ENCODE measurements around the gene TMEM169.

The TMEM169 gene

DNA sequence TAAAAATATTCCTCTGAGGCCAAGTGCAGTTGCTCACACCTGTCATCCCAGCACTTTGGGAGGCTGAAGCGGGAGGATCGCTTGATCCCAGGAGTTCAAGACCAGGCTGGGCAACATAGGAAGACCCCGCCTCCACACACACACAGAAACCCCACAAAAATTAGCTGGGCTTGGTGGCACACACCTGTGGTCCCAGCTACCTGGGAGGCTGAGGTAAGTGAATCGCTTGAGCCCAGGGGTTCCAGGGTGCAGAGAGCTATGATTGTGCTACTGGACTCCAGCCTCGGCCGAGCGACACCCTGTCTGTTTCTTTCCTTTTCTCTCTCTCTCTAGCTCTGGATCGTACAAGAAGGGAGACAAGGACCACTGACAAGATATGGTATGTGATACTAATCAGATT lies 25.6 kb downstream of the TMEM169 start:
- DNase-seq = no peak

DNA sequence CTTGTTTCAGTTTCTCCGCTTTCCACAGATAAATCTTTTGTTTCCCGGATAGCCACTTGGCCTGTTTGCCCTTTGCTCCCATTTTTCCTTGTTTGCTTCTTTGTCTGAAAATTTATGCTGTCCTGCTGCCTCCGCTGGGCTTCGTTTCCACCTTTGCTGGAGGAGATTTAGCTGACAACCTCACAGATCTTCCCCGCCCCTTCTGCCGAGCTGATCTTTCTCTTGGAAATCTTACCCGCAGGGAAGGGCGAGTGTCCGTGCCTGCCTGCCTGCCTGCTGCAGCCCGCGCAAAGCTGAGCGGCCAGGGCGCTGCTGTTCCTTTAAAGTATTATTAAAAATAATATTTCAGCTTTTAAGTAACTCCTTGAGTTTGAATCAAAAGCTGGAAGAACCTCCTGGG lies 26.0 kb downstream of the TMEM169 start:
- DNase-seq = no peak

DNA sequence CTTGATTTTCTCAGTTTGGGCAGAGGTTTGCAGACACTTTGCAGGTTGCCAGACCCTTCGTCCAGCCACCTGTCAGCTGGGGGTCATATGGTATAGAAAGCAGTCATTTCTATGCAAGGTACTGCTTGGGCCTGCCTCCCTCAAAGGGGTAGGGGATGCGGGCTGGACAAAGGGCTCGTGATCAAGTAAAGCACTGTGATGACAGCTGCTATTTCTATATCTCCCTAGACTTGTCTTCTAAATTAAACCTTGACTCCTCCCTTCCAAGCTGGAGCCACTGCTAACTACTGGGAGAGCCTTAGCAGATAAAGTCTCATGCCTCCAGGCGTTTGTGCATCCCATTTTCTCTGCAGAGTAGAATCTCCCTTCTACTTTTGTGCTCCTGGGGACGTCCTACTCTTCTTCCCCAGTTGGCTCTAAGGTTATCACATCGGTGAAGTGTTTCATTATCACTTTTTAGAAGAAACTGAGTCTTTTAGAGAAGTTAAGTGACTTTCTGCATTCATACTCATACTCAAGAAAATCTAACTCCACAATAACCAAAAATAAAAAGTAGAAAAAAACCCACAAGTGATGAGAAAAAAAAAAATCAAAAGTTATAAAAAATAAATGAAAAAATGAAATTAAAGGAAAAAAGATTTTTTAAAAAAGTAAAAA lies 26.7 kb downstream of the TMEM169 start:
- no peak for DNase-seq

DNA sequence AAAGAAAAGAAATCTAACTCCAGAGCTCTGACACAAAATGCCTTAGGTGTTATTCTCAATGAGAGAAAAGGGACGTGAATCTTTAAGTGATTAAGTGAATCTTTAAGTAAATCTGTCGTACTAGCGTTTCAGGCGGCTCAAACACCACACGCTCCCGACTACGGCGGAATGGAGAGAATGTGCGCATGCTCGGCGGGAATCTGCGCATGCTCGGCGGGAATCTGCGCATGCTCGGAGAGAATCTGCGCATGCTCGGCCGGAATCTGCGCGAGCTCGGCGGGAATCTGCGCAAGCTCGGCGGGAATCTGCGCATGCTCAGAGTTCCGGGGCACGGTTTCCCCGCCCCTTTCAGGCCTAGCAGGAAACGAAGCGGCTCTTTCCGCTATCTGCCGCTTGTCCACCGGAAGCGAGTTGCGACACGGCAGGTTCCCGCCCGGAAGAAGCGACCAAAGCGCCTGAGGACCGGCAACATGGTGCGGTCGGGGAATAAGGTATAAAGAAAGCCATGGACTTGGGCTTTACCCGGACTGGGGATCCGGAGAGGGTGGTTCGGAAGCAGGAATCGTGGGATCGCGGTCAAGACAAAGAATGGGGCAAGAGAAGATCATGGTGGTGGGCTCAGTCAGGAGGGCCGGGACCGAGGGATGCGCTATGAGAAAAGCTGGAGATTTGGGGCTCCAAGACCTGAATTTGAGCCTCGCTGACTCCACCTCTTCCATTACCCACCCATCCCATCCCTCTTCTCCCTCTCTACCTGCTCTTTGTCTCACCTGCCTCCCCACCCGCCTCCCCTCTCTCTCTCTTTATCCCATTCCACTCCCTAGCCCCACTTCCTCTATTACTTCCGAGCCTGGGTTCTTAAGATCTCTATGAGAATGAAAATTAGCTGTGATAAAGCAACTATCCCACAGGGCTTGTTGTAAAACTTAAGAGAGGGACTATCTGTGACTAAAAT lies 27.5 kb downstream of the TMEM169 start, which contains the start of gene XRCC5:
TSS of gene XRCC5 (plus strand) at position 382 of the 955 bp plus-strand sequence. CDS start at position 471, 89 bp downstream.
- DNase-seq = peak; percentile 95

DNA sequence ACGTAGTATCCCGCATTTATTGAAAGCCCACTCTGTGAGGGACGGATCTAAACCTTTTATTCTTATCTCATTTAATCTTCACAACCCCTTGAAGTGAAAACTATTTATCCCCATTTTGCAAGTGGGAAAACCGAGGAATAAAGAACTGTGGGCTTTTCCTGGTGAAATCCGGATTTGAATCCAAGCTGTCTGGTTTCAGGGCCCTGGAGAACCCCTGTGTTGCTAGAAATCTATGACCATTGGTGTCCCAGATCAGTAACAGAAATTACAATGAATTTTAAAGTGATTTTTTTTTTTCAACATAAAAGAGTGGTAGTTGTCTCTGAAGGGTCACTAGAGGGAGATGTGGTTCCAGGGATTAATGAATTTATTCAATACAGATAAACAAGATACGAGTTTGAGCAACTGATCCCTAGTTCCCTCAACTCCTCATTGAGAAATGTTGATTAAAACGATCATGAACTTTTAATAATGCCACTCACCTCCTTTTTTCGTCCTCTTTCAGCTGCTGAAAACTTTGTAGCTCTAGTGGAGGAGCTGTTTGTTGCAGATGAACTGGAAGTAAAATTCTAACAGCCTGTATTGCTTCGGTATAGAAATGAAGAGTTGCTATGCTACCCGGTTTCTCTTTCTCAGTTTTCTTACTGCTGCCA lies 28.4 kb downstream of the TMEM169 start:
- DNase-seq = peak; percentile 73

DNA sequence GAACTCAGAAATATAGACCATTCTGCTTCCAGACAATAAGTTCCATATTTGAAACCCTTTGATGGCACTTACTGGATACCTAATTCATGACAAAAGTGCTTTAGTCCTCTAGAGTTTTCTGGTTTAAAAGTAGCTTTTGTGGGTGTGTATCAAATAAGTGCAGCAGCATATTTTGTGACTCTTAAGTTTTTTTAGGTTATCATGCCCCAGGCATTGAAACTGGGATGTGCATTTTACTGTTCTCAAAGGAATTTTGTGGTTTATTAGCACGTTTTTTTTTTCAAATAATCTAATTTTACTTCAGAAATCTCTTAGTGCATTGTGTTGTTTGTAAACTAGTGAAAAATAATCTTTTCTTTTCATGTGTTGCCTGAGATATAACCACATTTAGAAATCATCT lies 28.9 kb downstream of the TMEM169 start:
- no peak for DNase-seq

DNA sequence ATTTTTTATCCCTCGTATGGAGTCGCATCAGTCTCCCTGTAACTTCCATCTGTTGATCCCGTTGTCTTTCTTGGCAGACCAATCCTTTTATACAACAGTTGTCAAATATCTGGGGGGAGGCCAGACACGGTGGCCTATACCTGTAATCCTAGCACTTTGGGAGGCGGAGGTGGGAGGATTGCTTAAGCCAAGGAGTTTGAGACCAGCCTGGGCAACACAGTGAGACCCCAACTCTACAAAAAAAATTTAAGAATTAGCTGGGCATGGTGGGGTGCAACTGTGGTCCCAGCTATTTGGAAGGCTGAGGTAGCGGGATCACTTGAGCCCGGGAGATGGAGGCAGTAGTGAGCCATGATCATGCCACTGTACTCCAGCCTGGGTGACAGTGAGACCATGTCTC lies 29.4 kb downstream of the TMEM169 start:
- no peak for DNase-seq

DNA sequence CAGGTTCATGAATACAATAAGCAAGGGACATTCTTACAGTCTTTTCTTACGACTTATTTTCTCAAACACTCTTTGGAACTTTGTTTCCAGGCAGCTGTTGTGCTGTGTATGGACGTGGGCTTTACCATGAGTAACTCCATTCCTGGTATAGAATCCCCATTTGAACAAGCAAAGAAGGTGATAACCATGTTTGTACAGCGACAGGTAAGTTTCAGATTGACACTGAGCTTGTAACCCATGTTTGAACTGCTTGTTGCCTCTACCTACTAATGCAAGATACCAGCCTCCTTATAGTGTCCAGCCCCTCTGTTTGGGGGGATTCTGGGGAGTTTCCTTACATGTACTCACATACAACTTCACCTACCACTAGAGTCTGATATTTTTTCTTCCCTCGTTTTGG lies 31.2 kb downstream of the TMEM169 start:
- DNase-seq = no peak

DNA sequence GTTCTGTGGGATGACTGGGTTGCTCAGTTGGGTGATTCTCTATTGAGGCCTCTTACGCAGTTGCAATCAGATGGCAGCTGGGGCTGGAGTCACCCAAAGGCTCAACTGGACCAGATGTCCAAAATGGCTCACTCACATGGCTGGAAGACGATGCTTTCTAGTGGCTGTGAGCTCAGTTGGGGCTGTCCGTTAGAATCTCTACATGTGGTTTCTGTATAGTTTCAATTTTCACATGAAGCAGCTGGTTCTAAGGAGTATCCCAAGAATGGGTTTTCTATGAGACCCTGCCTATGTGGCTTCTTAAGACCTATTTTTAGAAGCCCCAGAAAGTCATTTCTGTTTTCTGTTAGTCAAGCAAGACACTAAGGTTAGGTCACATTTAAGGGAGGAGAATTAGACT lies 31.9 kb downstream of the TMEM169 start:
- DNase-seq = no peak

DNA sequence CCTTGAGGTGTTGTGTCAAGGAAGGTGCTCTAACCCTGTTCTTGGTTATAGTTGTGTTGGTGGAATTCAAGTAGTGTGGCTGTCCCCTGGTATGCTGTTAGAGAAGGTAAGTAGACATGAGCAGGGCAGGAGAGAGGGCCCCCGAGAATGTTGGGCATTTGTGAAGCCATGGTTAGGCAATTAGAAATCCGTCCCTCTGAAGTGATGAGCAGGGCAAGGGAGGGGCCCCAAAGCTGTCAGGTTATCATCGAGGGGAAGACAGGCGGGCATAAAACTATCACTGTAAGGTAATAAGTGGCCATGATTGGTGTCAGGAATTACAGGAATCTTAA lies 32.6 kb downstream of the TMEM169 start:
- no peak for DNase-seq

DNA sequence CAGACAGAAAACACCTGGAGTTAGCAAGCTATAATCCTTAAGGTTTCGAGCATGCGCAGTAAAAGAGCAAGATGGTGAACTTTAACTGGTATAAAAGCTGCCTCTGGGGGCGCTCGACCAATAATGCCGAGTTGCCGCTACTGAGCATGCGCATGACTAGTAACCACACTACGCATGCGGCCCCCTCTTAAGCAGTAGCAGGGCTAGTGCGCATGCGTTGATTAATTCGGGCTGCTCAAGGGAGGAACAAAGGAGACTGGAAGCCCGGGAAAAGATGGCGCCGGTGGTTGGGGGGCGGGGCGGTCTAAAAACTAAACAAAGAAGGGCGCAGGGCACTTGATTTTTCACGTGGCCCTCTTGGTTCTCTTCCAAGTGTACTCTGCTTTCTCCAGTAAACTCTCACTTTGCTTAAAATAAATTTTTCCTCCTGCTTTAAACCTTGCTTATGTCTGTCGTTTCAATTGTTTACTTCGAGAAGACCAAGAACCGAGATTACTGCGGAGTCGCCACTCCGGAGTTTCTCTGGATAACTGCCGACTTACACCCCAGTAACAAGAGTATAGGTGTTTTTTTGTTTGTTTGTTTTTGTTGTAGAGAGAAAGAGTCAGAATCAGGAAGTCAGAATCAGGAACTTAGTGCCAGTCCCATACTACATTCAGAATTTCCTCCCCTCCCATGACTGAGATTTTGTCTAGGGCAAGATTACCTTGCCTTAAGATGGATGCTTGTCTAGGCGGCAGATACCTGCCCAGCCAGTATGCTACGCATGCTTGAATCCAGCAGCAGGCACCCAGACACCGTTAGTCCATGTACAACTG lies 33.2 kb downstream of the TMEM169 start:
- peak; percentile 96 for DNase-seq

DNA sequence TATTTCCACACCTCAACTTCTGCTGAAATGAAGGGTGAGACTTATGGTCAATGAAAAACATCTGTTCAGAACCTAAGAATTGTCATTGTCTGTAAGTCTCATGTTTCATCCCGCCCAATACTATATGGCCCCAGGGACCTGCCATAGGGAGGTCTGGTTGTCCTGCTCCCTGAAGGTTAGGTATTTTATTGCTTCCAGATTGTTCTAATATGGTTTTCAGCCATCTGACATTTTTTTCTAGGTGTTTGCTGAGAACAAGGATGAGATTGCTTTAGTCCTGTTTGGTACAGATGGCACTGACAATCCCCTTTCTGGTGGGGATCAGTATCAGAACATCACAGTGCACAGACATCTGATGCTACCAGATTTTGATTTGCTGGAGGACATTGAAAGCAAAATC lies 34.7 kb downstream of the TMEM169 start:
- no peak for DNase-seq

DNA sequence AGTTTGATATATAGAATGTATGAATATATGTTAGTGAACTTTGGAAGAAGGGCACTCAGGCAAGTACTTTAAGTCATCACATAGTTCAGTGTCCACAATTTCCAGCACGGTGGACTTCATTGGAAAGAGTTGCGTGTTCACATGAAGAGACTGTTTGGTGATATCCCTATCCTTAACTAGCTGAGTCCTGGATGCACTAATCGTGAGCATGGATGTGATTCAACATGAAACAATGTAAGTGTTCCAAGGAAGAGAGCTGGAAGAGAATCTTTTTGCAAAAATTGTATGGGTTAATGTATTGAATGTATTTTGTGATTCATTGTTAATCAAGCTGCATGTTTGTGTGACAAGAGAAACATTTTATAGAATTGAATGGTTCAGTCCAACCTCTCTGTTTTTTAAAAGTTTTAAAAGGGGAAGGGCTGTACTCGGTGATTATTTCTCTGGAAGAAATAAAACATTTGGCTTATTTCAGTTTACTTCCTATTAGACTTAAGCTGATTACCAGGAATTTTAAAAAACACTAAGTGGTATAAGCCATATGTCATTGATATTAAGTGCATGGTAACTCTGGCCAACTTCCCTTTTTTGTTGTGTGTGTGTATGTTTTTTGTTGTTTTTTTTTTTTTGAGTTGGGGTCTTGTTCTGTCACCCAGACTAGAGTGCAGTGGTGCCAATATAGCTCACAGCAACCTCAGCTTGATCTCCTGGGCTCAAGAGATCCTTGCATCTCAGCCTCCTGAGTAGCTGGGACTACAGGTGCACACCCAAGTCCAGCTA lies 36.0 kb downstream of the TMEM169 start:
- DNase-seq = peak; percentile 76

DNA sequence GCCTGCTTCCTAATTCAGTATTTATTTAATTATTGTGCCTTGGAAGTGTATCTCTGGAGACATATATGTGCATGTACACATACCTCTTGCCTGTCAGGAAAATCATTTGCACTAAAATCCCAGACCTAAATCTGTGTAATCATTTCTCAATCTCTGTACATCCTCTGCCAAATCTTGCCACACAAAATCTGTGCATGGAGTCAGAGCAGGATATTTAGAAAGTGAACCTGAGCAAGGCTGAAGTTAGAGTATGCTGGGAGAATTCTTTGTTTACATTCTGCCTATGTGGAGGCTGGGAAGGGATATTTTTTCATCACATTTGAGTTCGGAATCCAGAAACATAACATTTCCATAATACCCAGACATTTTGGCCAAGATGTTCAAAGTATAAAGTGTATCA lies 36.8 kb downstream of the TMEM169 start:
- no peak for DNase-seq

DNA sequence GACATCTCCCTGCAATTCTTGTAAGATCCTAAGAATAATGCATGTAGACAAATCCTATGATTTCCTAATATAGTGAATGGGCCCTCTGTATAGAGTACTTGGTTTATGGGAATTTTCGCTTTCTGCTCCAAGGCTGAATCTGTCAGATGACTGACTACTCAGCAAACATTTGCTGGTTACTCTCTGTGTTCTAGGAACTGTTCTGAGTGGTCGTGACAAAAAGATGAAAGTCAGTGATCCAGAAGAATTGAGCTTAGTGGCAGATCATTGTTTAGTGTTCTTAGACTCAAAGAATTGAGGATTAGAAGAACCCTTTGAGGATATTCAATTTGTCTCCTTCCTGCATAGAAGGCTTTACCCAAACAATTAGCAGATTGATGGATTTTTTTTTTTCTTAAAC lies 37.4 kb downstream of the TMEM169 start:
- no peak for DNase-seq

DNA sequence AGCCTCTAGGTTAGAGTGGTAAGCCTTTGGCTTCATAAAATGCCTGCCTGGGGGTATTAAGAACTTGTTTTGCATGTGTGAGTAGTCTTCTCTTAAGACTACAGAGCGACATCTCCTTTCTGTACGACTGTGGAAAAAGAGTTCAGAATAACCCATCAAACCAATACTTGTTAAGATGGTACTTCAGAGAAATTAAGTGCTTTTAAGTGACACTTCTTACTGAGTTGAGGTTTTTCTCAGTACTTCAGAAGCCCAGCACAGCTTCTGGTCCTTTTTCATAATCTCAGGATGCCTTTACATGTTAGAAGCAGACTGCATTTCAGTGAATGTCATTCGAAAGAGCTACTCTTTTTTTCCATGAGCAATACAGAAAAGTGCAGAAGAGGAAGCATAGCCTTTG lies 38.3 kb downstream of the TMEM169 start:
- no peak for DNase-seq

DNA sequence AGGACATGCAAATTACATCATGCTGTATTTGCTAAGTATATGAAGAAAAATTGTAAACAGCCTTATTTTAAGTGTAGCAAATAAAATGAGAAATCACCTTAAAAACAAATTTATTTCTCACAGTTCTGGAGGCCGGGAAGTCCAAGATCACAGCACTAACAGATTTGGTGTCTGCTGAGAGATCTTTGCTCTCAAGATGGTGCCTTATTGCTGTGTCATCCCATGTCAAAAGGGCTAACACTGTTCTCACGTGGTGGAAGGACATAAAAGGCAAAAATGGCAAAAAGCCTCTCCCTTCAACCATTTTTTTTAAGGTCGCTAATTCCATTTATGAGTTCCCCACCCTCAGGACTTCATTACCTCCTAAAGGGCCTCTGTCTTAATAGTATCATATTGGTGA lies 39.5 kb downstream of the TMEM169 start:
- DNase-seq = no peak

DNA sequence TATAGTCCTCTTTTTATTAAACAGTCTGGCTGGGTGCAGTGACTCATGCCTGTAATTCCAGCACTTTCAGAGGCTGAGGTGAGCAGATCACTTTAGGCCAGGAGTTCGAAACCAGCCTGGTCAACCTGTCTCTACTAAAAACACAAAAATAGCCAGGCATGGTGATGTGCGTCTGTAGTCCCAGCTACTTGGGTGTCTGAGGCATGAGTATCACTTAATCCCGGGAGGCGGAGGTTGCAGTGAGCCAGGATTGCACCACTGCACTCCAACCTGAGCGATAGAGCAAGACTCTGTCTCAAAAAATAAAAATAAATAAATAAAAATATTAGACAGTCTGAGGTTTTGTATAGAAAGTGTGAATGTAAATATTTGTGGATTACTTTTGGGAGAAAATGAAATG lies 45.2 kb downstream of the TMEM169 start:
- no peak for DNase-seq

DNA sequence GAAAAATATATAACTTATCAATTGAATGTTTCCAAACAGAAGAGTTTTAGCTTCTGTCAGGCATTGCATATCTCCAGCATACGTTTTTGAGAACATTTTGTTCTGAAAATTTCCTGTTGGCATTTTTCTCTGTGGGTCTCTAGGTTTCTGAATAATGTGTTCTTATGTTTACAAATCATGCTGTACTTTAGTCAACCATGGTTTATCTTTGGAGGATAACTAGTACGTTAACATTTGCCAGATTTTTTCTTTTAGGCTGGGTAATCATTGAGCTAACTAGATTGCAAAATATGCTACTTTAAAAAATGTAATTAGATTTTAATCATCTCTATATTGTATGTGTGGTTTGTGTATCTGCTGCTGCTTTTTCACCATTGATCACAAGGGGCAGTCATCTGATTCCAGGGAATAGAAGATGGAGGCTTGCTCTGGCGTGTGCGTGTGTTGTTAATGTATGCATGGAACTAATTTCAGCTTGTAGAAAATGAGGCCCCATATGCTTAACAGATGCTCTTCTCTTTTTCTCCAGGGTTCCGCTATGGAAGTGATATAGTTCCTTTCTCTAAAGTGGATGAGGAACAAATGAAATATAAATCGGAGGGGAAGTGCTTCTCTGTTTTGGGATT lies 48.7 kb downstream of the TMEM169 start:
- DNase-seq = no peak

DNA sequence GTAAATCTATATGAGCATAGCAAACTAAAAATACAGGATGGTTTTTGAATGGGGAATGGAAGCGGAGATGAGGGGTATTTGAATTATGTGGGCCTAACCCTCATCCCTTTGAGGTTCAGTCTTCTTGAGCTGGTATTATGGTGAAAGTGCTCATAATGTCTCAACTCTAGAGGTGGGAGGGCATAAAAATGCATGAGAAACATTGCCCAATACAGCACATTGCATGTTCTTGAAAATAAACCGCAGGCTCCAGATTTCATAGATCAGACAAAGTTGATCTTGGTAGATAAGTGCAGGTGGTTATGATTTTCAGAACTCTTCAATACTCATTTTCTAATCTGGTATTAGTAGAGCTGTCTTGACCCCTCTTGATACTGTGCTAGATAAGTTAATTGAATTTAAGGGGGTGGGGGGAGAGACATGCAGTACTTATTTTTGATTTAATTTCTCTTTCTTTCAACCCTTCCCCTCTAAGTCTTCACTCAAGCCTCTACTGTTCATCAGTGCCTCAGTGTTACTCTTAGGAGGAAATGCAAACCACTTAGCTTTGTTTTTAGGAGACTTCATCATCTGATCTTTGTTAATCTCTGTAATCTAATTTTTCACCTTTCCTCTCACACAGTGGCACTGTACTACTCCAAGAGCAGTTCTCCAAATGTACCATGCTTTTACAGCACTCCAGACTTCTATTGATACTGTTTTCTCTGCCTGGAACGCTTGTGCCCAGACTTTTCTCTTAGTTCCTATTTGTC lies 49.6 kb downstream of the TMEM169 start:
- no peak for DNase-seq

DNA sequence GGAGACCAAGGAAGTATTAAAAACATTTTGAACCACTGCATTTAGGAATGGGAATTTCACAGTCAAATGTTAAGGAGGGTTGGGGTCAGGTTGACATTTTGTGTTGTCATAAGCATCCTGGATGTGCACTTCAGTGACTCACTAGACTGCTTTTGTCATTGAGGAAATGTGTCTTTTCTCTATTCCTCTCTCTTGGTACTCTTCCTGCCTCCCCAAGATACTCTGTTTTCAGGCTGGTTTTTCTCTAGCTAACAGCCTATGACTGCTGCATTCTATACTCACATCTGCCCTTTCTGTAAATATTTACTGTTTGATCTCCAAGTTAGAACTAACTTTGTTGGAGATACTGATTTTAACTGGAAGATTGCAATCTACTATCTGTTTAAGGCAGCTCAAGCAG lies 50.9 kb downstream of the TMEM169 start:
- DNase-seq = no peak

All from HCEC 1CT (cell line).